Stimulated activated naive CD8-positive, alpha-beta T cell treated with anti-CD3 and anti-CD28 coated beads, Interleukin-15, Interleukin-2, amounts not matched to agents 100 U/mL and 50 U/mL, for 24 hours (primary cell): ENCODE data around the gene GAS7.

Experiments used
- ATAC-seq: fragments of 150-1000 bp; cut with Tn5 transposase; one replicate; pipeline ENCODE4 v1.10.0; 2021
- DNase-seq: peaks from one replicate; pipeline ENCODE4 v3.0.0; 2021

The GAS7 gene

DNA sequence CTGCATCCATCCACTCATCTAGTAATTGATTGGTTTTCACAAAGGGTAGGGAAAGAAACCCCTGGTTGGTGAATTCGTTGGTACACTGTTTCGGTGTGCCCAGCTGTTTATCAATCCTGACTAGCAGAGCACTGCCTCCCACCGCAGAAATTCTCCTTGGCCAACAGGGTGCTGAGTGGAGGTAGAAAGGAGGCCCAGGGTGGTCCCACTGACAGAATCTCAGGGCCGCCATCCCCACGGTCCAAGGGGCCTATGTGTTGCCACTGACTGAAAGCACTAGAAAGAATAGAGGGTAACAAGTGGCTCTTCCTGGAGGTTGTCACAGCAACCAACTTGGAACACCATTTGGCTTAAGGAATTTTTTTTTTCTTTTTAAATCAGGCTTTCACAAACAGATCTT lies 284.9 kb downstream of the GAS7 start:
- no peak for ATAC-seq
- DNase-seq: no peak

DNA sequence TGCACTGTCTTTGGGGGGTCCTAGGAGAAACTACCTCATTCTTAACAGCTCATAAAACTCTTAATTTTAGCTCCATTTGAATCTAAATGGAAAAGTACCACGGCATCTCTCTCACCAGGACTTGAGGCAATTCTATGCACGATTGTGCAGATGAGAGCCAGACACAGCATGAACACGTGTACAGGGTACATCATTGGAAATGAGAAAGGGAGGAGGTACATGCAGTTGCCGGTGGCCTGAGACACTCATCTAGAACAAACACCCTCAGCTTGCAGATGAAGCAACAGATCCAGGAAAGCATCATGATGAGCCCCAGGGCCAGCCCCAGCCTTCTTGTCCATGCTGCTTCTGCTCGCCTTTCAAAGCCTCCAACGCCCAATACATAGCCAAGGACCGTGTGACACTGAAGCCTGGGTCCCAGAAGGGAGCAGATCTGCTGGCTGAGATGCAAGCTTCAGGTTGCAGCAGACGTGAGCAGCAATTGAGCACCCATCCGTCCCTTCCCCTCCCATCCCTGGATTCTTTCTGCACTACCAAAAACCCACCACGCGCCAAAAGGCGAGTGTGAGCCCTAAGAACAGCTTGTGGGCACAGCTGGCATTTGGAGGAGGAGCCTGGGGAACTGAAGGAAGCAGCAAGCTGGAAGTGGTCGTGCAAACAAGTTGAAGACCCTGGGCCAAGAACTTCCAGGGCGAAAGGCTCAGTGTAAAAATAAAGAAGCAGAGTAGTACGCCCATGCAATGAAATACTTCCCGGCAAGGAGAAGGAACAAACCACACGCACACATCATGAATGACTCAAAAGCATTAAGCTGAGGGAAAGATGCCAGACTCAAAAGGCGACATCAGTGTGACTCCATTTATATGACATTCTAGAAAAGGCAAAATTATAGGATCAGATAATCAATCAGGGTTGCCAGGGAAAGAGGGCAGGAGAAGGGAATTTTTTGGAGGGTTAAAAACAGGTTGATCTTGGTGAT lies 286.0 kb downstream of the GAS7 start:
- ATAC-seq: no peak
- no peak for DNase-seq

DNA sequence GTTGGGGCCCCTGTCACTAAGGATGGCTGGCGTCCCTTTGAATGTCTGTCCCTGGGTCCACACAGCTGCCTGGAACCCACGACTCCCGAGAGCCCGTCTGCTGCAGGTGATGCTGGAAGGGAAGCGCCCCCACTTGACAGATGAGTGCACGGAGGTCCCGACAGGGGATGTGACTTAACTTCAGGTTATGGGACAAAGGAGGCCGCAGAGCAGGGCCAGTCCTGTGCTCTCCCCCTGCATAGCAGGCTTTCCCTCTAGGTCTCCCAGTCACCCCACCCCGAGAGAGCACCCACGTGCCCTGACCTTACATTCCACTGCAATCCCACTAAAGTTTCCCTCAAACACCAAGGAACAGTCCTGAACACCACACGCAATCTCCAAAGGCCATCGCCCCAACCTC lies 287.3 kb downstream of the GAS7 start:
- DNase-seq (no peak), ATAC-seq (no peak)

DNA sequence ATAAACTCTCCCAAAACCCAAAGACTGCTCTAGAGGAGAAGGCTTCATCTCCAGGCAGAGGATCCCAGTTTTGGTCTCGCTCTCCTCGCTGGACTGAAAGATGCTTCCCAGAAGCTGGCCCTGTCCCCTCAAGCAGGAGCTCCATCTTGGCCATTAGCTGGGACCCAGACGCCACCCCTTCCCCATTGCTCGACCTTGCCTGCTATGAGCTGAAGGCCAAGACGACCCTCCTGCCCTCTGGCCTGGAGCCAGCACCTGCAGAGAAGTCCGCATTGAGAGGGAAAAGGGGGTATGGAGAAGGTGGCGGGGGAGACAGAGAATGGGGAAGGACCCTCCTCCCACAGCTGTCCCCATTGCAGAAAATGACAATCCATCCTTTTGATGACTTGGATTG lies 289.8 kb downstream of the GAS7 start:
- no peak for ATAC-seq

DNA sequence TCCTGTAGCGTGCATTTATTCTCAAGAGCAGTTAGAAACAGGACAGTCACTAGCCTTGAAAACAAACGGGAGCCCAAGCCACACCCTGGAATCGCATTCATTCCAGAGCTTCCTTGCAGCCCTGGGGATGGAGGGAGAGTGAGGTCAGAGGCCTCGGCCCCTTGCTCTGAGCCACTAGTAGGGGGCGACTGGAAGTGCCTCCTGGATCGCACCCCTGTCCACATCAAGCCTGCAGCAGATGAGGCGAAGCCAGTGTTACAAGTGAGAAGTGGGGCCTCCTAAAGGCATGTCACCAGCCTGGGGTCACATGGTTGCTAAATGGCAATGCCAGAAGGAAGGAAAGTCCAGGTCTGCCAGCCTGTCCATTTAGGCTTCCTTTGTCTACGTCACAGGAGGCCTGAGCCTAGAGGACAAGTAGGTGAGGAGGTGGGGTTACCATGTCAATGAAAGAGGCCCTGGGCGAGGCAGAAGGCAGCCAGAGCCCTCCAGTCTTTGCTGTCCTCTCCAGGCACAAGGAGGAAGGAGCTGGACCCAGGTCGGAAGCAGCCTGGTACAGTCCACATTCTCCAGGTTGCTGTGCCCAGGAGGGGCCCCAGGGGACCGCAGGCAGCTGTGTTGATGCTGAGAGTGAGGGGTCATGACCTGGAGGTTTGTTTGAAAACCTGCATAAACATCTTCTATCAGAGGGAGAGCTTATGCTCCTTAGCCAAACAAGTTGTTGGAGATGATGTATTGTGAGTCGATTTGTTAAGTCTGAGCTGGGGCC lies 290.3 kb downstream of the GAS7 start:
- ATAC-seq (no peak), DNase-seq (no peak)

More for the DNA sequence above, 289.8 kb downstream of the GAS7 start:
- no peak for DNase-seq

DNA sequence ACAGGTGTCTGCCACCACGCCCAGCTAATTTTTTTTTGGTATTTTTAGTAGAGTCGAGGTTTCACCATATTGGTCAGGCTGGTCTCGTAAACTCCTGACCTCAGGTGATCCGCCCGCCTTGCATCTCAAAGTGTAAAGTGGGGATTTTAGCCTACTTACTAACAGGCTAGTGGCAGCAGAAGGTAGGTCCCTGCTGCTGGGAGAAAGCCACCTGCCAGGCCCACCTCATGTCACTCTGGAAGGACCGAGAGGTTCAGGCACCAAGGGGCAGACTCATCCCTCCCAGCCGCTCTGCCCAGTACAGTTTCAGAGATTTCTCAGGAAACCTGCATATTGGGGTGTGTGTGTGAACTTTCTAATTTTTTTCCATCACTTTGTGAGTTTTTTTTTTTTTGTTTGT lies 291.3 kb downstream of the GAS7 start:
- DNase-seq (no peak), ATAC-seq (no peak)

DNA sequence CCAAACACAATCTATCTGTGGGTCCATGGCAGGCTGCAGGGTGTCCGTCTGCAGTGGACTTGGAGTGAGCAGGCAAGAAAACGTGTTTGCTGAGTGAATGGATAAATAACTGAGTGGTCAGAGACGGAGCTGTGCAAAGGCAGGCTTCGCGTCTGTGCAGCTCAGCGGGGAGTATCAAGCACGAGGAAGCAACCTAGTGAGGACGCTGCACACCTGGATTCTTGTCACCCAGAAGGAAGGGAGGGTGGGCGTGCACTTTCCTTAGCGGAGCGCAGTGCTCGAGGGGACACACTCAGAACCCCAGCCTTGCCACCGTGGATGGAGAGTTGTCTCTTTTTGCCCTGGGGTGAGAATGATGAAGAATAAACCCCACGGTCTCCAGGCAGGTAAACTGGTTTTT lies 291.8 kb downstream of the GAS7 start:
- no peak for ATAC-seq
- no peak for DNase-seq

DNA sequence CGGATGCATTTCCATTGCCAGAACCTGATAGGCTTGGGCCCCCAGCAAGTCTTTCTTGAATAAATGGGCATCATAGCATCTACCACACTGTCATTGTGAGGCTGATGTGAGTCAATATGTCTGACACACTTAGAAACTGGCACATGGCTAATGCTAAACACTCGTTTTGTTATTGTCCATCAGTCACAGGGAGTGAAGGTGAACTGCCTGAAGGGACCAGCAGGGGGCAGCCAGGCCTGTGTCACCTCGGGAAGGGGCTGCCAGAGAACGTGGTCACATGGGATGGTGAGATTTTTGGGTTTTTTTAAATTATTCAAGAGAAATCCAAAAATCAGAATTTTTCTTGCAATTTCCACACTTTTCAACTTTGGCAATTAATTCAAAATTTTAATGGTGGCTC lies 292.5 kb downstream of the GAS7 start:
- DNase-seq: peak; percentile 40
- no peak for ATAC-seq

DNA sequence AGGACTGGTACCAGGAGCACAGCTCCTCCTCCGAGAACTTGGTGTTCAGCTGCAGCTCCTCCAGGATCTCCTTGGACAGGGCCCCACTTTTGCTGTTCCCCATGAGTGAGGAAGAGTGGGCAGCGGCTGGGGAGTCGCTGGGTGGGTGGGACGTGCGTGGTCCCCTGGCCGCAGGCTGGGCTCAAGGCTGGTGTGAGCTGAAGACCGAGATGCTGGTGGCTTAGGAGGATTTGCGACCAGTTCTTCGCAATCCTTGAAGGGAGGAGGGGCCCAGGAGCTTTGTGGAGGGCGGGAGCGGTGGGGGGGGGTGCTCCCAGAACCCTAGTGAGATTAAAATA lies 293.4 kb downstream of the GAS7 start, which contains the start of gene RCVRN:
Gene RCVRN, minus strand, starts transcription at position 194 of the 338 bp plus-strand sequence. Its CDS starts 91 bp downstream, at position 103.
- DNase-seq (no peak), ATAC-seq (no peak)

DNA sequence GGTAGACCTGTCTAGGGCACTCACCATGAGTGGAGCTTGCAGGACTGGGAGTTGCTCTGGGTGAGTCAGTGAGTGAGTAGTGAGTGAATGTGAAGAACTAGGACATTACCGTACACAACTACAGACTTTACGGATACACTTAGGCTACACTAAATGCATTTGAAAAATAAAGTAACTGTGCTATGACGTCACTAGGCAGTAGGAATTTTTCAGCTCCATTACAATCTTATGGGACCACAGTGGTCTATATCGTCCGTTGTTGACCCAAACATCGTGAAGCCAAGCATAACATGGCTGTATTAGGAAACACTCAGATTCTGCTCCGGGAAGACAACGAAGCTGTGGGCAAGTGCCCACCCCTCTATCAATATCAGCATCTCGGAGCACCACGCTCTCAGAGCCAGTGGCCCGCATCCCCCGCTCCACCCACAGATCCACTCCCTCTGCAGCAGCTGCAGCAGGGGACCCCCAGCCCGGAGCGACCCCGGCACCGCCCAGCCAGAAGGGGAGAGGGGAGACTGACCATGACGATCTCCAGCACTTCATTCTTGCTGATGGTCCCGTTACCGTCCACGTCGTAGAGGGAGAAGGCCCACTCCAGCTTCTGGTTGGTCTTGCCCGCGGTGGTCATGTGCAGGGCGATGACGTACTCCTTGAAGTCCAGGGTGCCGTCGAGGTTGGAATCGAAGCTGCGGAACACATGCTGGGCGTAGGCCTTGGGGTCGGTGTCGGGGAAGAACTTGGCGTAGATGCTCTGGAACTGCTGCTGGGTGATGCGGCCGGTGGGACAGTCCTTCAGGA lies 293.9 kb downstream of the GAS7 start:
- ATAC-seq (no peak), DNase-seq (no peak)

DNA sequence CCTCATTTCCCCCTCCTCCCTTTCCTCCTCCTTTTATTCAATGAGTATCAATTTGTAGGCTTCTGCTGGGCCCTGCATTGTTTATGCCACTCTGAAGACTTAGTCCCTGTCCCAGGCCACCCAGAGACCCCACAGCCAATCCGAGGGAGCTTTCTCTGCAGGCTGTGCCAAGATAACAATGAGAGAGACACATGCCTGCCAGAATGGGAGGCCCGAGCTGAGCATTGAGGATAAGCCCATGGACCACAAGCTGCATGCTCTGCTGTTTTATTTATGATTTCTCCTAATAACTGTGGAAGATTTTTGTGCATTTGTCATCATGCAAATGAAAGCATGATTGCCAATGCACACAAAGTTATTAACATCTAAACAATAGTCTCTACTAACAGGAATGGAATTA lies 296.3 kb downstream of the GAS7 start:
- DNase-seq (no peak), ATAC-seq (no peak)

DNA sequence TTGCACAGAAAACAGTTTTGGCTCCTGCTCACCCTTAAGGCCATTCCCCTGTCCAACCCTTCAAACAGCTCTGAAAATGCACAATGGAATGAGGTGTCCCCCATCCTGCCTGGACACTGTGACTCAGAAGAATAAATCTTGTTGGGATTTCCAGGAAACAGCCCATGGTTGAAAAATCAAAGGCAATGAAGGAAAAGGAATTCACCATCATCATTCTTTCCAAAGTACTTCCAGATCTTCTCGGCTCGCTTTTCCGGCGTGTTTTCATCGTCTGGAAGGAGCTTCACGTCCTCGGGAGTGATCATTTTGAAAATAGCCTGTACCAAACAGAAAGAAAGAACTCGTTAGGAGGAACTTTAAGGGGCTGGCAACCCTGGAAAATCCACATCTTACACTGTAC lies 297.6 kb downstream of the GAS7 start:
- ATAC-seq: no peak
- DNase-seq: no peak

DNA sequence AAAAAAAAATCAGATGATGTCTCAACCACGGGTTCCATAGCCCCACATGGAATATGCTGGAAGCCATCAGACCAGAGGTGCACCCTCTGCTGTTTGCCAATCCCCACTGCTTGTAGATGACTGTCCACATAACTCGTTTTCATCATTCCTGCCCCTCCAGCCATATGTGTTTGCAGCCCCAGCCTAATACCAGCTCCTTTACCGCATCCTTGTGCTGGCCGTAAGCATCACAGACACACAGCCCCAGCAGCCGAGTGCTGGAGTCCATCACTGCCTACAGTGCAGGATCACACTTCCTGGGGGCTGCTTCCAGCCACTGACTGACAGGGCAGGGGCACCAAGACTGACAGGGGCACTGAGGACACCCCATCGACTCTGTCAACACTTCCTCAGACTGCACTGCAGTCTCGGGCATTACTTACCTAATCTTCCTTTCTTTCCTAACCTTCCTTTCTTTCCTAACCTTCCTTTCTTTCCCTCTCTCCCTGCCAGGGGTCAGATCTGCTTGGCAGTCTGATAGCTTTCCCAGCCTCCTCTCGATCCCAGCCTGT lies 298.3 kb downstream of the GAS7 start:
- no peak for ATAC-seq
- DNase-seq: no peak

DNA sequence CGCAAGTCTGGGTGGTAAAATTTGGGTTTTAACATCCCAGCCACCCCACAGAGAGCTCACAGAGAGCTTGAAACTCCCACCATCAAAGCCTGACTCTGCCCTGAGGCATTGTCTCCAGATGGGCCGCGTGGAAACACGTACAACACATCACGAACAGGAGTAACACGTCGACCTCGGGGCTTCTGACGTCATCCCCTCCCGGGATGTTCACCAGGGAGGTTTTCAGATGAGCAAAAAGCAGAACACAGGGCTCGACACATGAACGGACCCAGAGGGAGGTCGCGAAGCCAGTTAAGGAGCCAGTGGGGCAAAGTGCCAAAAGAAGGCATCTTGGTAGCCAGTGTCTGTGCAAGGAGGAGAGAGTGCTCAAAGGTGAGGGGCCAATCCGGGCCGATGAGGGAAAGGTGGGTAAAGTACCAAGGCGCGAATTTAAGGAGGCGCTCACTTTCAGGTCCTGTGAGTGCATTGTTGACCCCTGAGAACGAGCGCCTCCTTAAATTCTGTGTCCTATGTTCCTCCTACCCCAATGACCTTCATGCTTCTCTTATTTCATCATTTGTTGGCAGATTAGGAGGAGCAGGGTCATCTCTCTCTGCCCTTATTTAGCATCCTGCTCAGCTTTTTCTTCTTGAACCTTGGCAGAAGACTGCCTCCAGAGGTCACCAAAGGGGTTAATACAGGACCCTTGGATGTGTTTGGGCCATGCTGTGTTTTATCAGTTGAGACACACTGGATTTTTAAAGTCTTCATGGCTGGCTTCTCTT lies 298.9 kb downstream of the GAS7 start:
- DNase-seq (no peak), ATAC-seq (no peak)

DNA sequence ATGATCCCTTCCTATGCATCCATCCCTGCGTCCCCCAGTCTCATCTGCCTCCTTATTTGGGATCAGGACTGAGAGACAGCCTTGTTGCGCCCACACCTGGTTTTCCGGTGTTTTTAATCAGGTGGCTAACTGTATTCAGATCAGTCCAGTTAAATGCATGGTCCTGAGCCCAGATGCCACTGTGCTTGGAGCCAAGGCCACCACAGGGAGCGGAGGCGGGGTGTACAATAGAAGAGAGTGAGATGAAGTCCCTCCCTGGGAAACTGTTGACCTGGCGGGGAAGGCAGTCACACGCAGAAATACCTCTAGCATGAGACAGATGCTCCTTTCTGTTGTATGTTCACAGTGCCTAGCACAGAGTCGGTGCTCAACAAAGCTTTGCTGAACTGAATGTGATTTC lies 299.6 kb downstream of the GAS7 start:
- DNase-seq: no peak
- ATAC-seq: no peak

DNA sequence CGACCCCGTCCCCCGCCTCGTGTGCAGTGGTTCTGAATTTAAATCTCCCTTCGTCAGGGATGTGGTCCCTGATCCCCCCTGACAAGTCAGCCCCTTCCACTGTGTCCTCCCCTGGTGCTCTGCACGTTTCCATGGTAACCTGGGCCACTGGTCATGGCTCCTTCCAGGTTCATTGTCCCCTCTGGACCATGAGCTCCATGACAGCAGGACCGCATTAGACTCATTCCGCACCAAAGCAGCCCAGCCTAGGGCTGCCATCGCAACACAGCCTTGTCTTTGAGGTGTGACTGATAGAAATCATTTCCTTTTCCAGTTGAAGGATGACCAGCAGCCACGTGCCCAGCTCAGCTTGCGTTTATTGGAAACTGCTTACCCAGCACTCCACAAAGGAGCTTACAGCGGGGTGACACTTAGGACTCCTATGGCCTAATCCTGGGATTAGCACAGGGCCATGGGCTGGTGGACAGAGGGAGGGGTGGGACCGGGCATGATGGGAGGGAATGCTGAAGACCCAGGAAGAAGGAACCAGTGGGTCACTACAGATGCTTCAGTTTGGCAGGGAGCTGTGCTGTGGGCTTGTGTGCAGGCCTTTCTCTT lies 300.9 kb downstream of the GAS7 start:
- DNase-seq (no peak), ATAC-seq (no peak)

DNA sequence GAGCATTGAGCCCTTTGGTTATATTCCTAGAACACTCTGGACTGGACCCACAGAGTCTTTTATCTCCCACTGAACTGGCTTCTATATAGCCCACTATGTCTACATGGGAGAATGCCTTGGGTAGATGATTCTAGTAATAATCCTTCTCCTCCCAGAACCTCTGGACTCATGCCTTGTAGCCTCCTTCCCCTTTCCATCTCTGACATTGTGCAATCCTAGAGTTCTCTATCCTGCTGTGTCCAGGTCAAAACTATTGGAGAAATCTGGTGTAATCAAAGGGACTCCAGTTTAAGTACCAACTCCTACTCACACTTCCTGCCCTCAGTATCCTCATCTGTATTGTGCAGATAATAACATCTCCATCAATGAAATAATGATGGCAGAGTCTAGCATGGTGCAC lies 302.5 kb downstream of the GAS7 start:
- no peak for DNase-seq

DNA sequence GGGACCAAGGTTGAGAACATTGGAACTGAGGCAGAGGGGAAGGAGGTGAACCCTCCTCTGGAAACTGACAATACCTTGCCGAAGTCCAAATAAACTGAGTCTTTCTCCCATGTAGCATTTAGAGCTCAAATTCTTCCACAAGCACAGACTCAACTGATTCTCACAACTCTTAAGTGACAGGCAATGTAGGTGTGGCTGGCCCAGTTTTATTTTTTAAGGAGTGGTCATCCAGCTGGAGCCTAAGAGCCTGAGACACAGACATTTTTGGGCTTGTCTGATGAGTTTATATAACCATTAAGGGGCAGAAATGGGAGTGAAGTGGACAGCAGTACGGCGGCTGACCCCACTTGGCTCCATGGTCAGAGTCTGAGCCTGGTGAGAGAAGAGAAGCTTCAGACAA lies 304.2 kb downstream of the GAS7 start:
- ATAC-seq (no peak), DNase-seq (no peak)

More for the DNA sequence above, 302.5 kb downstream of the GAS7 start:
- no peak for ATAC-seq

DNA sequence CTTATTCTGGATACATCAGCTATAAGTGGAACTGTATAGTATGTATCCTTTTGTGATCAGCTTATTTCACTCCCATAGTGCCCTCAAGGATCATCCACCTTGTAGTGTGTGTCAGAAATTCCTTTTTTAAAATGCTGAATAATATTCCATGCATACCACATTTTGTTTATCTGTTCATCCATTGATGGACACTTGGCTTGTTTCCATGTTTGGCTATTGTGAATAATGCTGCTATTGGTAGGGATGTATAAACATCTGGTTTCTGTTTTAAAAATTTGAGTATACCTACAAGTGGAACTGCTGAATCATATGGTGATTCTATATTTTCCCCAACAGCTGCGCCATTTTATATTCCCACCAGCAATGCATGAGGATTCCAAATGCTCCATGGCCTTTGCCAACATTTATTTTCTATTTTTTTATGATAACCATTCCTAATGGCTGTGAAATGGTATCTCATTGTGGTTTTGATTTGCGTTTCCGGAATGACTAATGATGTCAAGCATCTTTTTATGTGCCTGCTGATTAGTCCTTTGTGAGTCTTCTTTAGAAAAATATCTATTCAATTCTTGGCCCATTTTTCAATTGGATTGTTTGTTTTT lies 304.9 kb downstream of the GAS7 start:
- ATAC-seq (no peak), DNase-seq (no peak)

DNA sequence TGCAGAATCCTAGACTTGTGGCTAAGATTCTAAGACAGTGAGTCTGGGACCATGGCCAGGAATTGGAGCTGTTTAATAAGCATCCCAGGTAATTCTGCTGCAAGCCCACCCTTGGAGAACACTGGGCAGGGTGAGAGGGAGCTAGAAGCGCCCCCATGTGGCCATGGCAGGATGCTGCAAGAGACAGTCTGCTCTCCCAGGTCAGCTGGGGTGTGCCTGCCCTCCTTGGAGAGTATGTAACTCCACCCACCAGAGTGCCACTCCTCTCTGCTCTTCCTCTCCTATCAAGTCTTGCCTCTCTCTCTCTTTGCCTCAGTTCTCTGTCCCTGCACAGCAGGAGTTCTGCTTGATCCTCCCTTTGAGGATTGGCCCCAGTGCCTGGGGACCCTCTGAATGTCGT lies 308.3 kb downstream of the GAS7 start:
- ATAC-seq (peak; percentile 43), DNase-seq (peak; percentile 23)

DNA sequence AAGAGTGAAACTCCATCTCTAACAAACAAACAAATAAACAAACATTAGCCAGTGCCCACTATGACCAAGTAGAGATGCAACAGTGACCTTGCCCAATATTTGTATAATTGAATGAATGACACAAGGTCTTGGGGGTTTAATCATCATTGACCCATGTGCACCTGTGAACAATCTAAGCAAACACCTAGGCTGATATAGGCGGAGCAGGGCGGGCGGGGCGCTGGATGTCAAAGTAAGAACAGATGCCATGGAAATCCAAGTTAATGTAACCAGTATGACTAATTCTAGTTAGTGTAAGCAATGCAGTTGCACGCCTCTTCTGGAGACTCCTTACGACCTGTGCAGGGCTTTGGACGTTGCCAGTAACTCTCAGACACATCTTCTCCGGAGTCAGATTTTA lies 310.9 kb downstream of the GAS7 start:
- ATAC-seq (no peak), DNase-seq (no peak)
